Loucy (cell line): Measurements from ENCODE around the gene SH3TC2.

Experiments
- CTCF ChIP-seq: fragments of 200-600 bp; sonication (generic); conservative IDR thresholded peaks from 2 replicates; pipeline ENCODE4 v1.5.1; 2014; ENCODE audit warnings: mild to moderate bottlenecking, antibody characterized with exemption, low read length
- EZH2phosphoT487 ChIP-seq: fragments of 200-600 bp; IDR thresholded peaks from 2 replicates; pipeline ENCODE4 v1.6.1; 2018; ENCODE audit warnings: antibody characterized with exemption, mild to moderate bottlenecking, moderate library complexity, borderline replicate concordance

DNA sequence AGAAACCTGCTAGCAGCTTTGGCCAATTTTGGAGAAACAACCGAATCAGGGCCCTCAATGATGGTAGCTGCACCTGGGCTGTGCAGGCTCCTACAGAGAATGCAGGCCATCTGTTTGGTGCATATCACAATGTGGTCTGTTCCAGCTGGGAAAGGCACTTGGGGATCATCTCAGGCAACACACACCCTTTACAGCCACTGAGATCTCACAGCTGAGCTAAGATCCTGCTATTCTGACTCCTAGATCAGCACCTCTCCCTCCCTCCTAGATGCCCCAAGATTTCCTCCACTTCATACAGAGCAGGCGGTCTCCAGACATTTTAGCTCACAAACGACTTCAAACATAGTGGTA is 100.7 kb downstream of the SH3TC2 start:
- TF ChIP-seq CTCF (no peak), EZH2phosphoT487 (no peak)
